Keratinocyte (primary cell): ENCODE measurements around the gene PIEZO1. TPM values are rescaled to one million over a fixed set of nuclear protein-coding genes. Genes with fewer than 3 reads are reported as not detected.

Experiments used
- DNase-seq: peaks from one replicate; pipeline ENCODE4 v3.0.0-alpha.2; 2011; ENCODE audit warnings: low read depth, missing footprints, low spot score
- FAIRE-seq: peaks from 2 replicates; lab custom pipeline; 2011; peaks lifted over from hg19 to GRCh38; lab: Jason Lieb, UNC
- H2AFZ ChIP-seq: 2 replicates; pipeline ENCODE4 v1.6.0; 2012; ENCODE audit warnings: low read length, control low read depth, inconsistent platforms; ENCODE audit not compliant: control insufficient read depth
- H3K27ac ChIP-seq: 2 replicates; pipeline ENCODE4 v1.5.1; 2011; ENCODE audit warnings: low read length; ENCODE audit not compliant: control insufficient read depth, insufficient read depth
- H3K27me3 ChIP-seq: 3 replicates; pipeline ENCODE4 v1.6.0; 2011; ENCODE audit warnings: low read length; ENCODE audit not compliant: control insufficient read depth, insufficient read depth; ENCODE audit errors: extremely low read depth
- H3K36me3 ChIP-seq, 2 experiments: 2 replicates in 1 of 2; 3 replicates in 1 of 2; pipeline ENCODE4 v1.5.1; 2011; ENCODE audit warnings: low read length in 2 of 2, mild to moderate bottlenecking in 1 of 2; ENCODE audit not compliant: control insufficient read depth in 2 of 2, insufficient read depth in 2 of 2; ENCODE audit errors: extremely low read depth in 1 of 2
- H3K4me1 ChIP-seq: 3 replicates; pipeline ENCODE4 v1.5.1; 2011; ENCODE audit warnings: low read length; ENCODE audit not compliant: control insufficient read depth, insufficient read depth; ENCODE audit errors: extremely low read depth
- H3K4me2 ChIP-seq: 3 replicates; pipeline ENCODE4 v1.6.0; 2011; ENCODE audit warnings: low read depth, low read length; ENCODE audit not compliant: control insufficient read depth, insufficient read depth; ENCODE audit errors: extremely low read depth
- H3K4me3 ChIP-seq, 3 experiments: fragments of 200-600 bp in 1 of 3; sonication (generic) in 1 of 3; 2 replicates in 2 of 3; 3 replicates in 1 of 3; pipeline ENCODE4 v1.5.1; 2011 to 2016; ENCODE audit warnings: low read length in 3 of 3, mild to moderate bottlenecking in 3 of 3, control low read depth in 2 of 3, inconsistent platforms in 1 of 3, low read depth in 1 of 3, mixed read lengths in 1 of 3, mixed run types in 1 of 3, moderate library complexity in 1 of 3; ENCODE audit not compliant: control insufficient read depth in 2 of 3, insufficient read depth in 2 of 3; ENCODE audit errors: extremely low read depth in 1 of 3
- H3K79me2 ChIP-seq: 2 replicates; pipeline ENCODE4 v1.6.0; 2012; ENCODE audit warnings: low read length; ENCODE audit not compliant: control insufficient read depth, insufficient read depth
- H3K9ac ChIP-seq: 3 replicates; pipeline ENCODE4 v1.6.0; 2011; ENCODE audit warnings: low read length; ENCODE audit not compliant: control insufficient read depth, insufficient read depth; ENCODE audit errors: extremely low read depth
- H3K9me1 ChIP-seq: 3 replicates; pipeline ENCODE4 v1.6.0; 2011; ENCODE audit warnings: low read length; ENCODE audit not compliant: control insufficient read depth, insufficient read depth; ENCODE audit errors: extremely low read depth
- H3K9me3 ChIP-seq: 2 replicates; pipeline ENCODE4 v1.5.1; 2012; ENCODE audit warnings: low read depth, low read length; ENCODE audit not compliant: control insufficient read depth
- H4K20me1 ChIP-seq: 3 replicates; pipeline ENCODE4 v1.6.0; 2011; ENCODE audit warnings: low read length; ENCODE audit not compliant: control insufficient read depth, insufficient read depth; ENCODE audit errors: extremely low read depth
- EZH2 ChIP-seq: IDR thresholded peaks from one replicate; pipeline ENCODE4 v1.6.1; 2012; ENCODE audit warnings: inconsistent platforms, mild to moderate bottlenecking, low read length, moderate library complexity
- dilution Hi-C: fragments of 300-500 bp; cut with MboI; formaldehyde crosslinking; loops from one replicate; pipeline ENCODE4 v1.7.0; 2020; ENCODE audit warnings: low sequenced_read_pairs; ENCODE audit not compliant: extremely low pct_ligation_motif_present
- polyA plus RNA-seq, 5 experiments: library from polyadenylated mRNA; depleted of rRNA in 3 of 5; stranded (reverse) in 3 of 5; stranded (forward) in 1 of 5; unstranded in 1 of 5; fragments of >200 nt; gene quantifications; 1 replicate in 1 of 5; 2 replicates in 3 of 5; 3 replicates in 1 of 5; pipeline versions ENCODE4 v1.2.1 to v1.2.3, GENCODE V29; 2011 to 2012; ENCODE audit warnings: missing spikeins in 2 of 5, low read depth in 1 of 5, low replicate concordance in 1 of 5
- TF ChIP-seq, protein P1 (sequence below), 3 experiments: IDR thresholded peaks in 1 of 3; conservative IDR thresholded peaks in 1 of 3; optimal IDR thresholded peaks in 1 of 3; 2 replicates in 2 of 3; 3 replicates in 1 of 3; pipeline versions ENCODE3 to v1.5.1; 2011; ENCODE audit warnings: low read length in 3 of 3, mild to moderate bottlenecking in 3 of 3, moderate library complexity in 2 of 3, control low read depth in 1 of 3, inconsistent platforms in 1 of 3; ENCODE audit not compliant: insufficient read depth in 2 of 3; ENCODE audit errors: extremely low read depth in 1 of 3

PIEZO1 gene
- polyA plus RNA-seq, 1 donor (not counting 4 experiments of a cell fraction or from before 2014, with no cell fraction given), result 62.8 TPM

GRCh38 chr16:88805887-88806393 is 20.9 kb upstream of the PIEZO1 start:
- Histone ChIP-seq H3K27ac (no peak overlapping the region), H3K4me2 (no peak overlapping the region), H3K9me3 (no peaks in the 10 kb centered on the region), H3K4me1 (peaks cover 25% of the 10 kb centered on the region), H4K20me1 (peaks cover 2% of the 10 kb centered on the region), H3K9me1 (peaks cover 4% of the 10 kb centered on the region), H3K9ac (no peak overlapping the region), H3K36me3 (peaks cover 13 to 19% of the 10 kb centered on the region in 2 experiments), H3K4me3 (no peak overlapping the region), H2AFZ (no peak overlapping the region), H3K79me2 (peaks cover 26% of the 10 kb centered on the region), H3K27me3 (no peaks in the 10 kb centered on the region)
- TF ChIP-seq, protein P1, sequence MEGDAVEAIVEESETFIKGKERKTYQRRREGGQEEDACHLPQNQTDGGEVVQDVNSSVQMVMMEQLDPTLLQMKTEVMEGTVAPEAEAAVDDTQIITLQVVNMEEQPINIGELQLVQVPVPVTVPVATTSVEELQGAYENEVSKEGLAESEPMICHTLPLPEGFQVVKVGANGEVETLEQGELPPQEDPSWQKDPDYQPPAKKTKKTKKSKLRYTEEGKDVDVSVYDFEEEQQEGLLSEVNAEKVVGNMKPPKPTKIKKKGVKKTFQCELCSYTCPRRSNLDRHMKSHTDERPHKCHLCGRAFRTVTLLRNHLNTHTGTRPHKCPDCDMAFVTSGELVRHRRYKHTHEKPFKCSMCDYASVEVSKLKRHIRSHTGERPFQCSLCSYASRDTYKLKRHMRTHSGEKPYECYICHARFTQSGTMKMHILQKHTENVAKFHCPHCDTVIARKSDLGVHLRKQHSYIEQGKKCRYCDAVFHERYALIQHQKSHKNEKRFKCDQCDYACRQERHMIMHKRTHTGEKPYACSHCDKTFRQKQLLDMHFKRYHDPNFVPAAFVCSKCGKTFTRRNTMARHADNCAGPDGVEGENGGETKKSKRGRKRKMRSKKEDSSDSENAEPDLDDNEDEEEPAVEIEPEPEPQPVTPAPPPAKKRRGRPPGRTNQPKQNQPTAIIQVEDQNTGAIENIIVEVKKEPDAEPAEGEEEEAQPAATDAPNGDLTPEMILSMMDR (optimal IDR thresholded peaks at IDR 0.05 in 1 of 3, IDR thresholded peaks at IDR 0.05 in 1 of 3, conservative IDR thresholded peaks at IDR 0.05 in 1 of 3; ENCODE audit: extremely low read depth in 1 of 3, insufficient read depth in 2 of 3, low read length in 3 of 3), result no peak
- no peak for TF ChIP-seq EZH2
- dilution Hi-C loops, result no loop called here
- FAIRE-seq (no peak), DNase-seq (no peak)

GRCh38 chr16:88805340-88805715 is 20.3 kb upstream of the PIEZO1 start:
- DNase-seq, result no peak
- Histone ChIP-seq H3K4me1 (peaks cover 19% of the 10 kb centered on the region), H2AFZ (no peak overlapping the region), H3K27me3 (no peaks in the 10 kb centered on the region), H3K4me3 (no peak overlapping the region), H3K27ac (no peak overlapping the region), H3K4me2 (peak overlapping the region; percentile 91), H3K79me2 (peaks cover 21% of the 10 kb centered on the region), H4K20me1 (peaks cover 2% of the 10 kb centered on the region), H3K9me1 (peaks cover 4% of the 10 kb centered on the region), H3K9ac (no peak overlapping the region), H3K36me3 (peaks cover 13 to 19% of the 10 kb centered on the region in 2 experiments), H3K9me3 (no peaks in the 10 kb centered on the region)
- TF ChIP-seq EZH2, result no peak
- TF ChIP-seq, protein P1 (optimal IDR thresholded peaks at IDR 0.05 in 1 of 3, IDR thresholded peaks at IDR 0.05 in 1 of 3, conservative IDR thresholded peaks at IDR 0.05 in 1 of 3; ENCODE audit: extremely low read depth in 1 of 3, insufficient read depth in 2 of 3, low read length in 3 of 3), result no peak
- FAIRE-seq, result no peak
- dilution Hi-C loops, result no loop called here
